Amniotic epithelial cell (primary cell): Measurements from ENCODE around the gene PODXL.
"Not testable (repeated sequence)": the region's sequence is repeated elsewhere in the genome, so short reads cannot be mapped to it uniquely, and the experiment has no call there.

Experiments used
- DNase-seq: peaks from one replicate; pipeline ENCODE4 v3.0.0-alpha.2; 2010; ENCODE audit warnings: low read depth

PODXL gene

GRCh38 chr7:131493581-131493980 is 62.8 kb downstream of the PODXL start:
- DNase-seq: peak; percentile 33

GRCh38 chr7:131493081-131493480 is 63.3 kb downstream of the PODXL start:
- DNase-seq: no peak

- DNase-seq: no peak
These were observed 66.5 kb downstream of the PODXL start for GRCh38 chr7:131489881-131490280.

GRCh38 chr7:131489196-131489595 is 67.2 kb downstream of the PODXL start:
- DNase-seq: no peak

GRCh38 chr7:131488361-131488760 is 68.1 kb downstream of the PODXL start:
- DNase-seq: no peak

GRCh38 chr7:131487217-131487616 is 69.2 kb downstream of the PODXL start:
- DNase-seq: no peak

GRCh38 chr7:131486346-131486745 is 70.1 kb downstream of the PODXL start:
- no peak for DNase-seq

GRCh38 chr7:131483586-131483985 is 72.8 kb downstream of the PODXL start:
- no peak for DNase-seq

- DNase-seq: no peak
These were observed 73.6 kb downstream of the PODXL start for GRCh38 chr7:131482800-131483199.

GRCh38 chr7:131480384-131481315 is 75.8 kb downstream of the PODXL start:
- peak; percentile 66 for DNase-seq

- no peak for DNase-seq
These were observed 79.7 kb downstream of the PODXL start for GRCh38 chr7:131476740-131477139.

- DNase-seq: no peak
These were observed 85.0 kb downstream of the PODXL start for GRCh38 chr7:131471250-131472004.

- DNase-seq: no peak
These were observed 88.6 kb downstream of the PODXL start for GRCh38 chr7:131467788-131468187.

GRCh38 chr7:131466735-131467365 is 89.6 kb downstream of the PODXL start:
- DNase-seq: no peak

GRCh38 chr7:131462715-131463114 is 93.7 kb downstream of the PODXL start:
- not testable (repeated sequence) for DNase-seq

- no peak for DNase-seq
These were observed 94.4 kb downstream of the PODXL start for GRCh38 chr7:131462059-131462458.

- DNase-seq: peak; percentile 14
These were observed 97.2 kb downstream of the PODXL start for GRCh38 chr7:131459256-131459655.

- DNase-seq: no peak
These were observed 100.1 kb downstream of the PODXL start for GRCh38 chr7:131456338-131456737.

GRCh38 chr7:131455546-131455945 is 100.9 kb downstream of the PODXL start:
- DNase-seq: no peak

GRCh38 chr7:131455001-131455400 is 101.4 kb downstream of the PODXL start:
- no peak for DNase-seq

- no peak for DNase-seq
These were observed 101.9 kb downstream of the PODXL start for GRCh38 chr7:131454498-131454897.
